PC-3 (cell line): ENCODE measurements around the gene PTPN1.

Experiments
- CTCF ChIP-seq: fragments of 300-600 bp; sonication (generic); conservative IDR thresholded peaks from 2 replicates; pipeline ENCODE4 v1.5.1; 2017; ENCODE audit warnings: antibody characterized with exemption, low read depth, mild to moderate bottlenecking, low read length
- EZH2 ChIP-seq: fragments of 300-600 bp; sonication (generic); IDR thresholded peaks from one replicate; pipeline ENCODE4 v1.6.1; 2017; ENCODE audit warnings: antibody characterized with exemption, mild to moderate bottlenecking, low read length; ENCODE audit not compliant: unreplicated experiment
- EZH2phosphoT487 ChIP-seq: fragments of 300-600 bp; sonication (generic); IDR thresholded peaks from 2 replicates; pipeline ENCODE4 v1.6.1; 2018; ENCODE audit warnings: mild to moderate bottlenecking, antibody characterized with exemption, low read length, borderline replicate concordance

GRCh38 chr20:50634191-50634590 lies 124.0 kb downstream of the PTPN1 start:
- no peak for TF ChIP-seq CTCF
- TF ChIP-seq EZH2phosphoT487, result no peak
- TF ChIP-seq EZH2, result no peak
